TTC549 (cell line): ENCODE data around the gene PRELID1.
"Not testable (repeated sequence)": the region's sequence is repeated elsewhere in the genome, so short reads cannot be mapped to it uniquely, and the experiment has no call there.

Source experiments
- FAIRE-seq: peaks from 2 replicates; lab custom pipeline; 2012; peaks lifted over from hg19 to GRCh38; lab: Jason Lieb, UNC

The PRELID1 gene

GRCh38 chr5:177300236-177300880, 3.2 kb upstream of the PRELID1 start:
- no peak for FAIRE-seq

- FAIRE-seq: no peak
Observed at GRCh38 chr5:177300951-177301350, 2.6 kb upstream of the PRELID1 start.

GRCh38 chr5:177301503-177302165, 2.0 kb upstream of the PRELID1 start:
- FAIRE-seq: no peak

GRCh38 chr5:177302354-177303110, 1.1 kb upstream of the PRELID1 start:
- FAIRE-seq: no peak

- FAIRE-seq: no peak
Observed at GRCh38 chr5:177303925-177304391, 359 bp downstream of the PRELID1 start.

GRCh38 chr5:177304392-177305119, 957 bp downstream of the PRELID1 start:
- FAIRE-seq: no peak

- not testable (repeated sequence) for FAIRE-seq
Observed at GRCh38 chr5:177306103-177306640, 2.6 kb downstream of the PRELID1 start.

GRCh38 chr5:177306674-177307543, 3.3 kb downstream of the PRELID1 start:
- FAIRE-seq: no peak

GRCh38 chr5:177307544-177308363, 4.2 kb downstream of the PRELID1 start:
- no peak for FAIRE-seq

- FAIRE-seq: no peak
Observed at GRCh38 chr5:177308740-177309139, 5.1 kb downstream of the PRELID1 start.

GRCh38 chr5:177309351-177310191, 6.0 kb downstream of the PRELID1 start:
- FAIRE-seq: no peak

GRCh38 chr5:177310332-177310731, 6.7 kb downstream of the PRELID1 start:
- no peak for FAIRE-seq

GRCh38 chr5:177310757-177311391, 7.3 kb downstream of the PRELID1 start:
- no peak for FAIRE-seq

- no peak for FAIRE-seq
Observed at GRCh38 chr5:177311392-177311722, 7.8 kb downstream of the PRELID1 start.

- FAIRE-seq: no peak
Observed at GRCh38 chr5:177311723-177312648, 8.4 kb downstream of the PRELID1 start, which contains the start of gene MXD3. Gene MXD3, minus strand, starts transcription at chr5:177311898. Its CDS starts 68 bp downstream, at chr5:177311830.

GRCh38 chr5:177312649-177313181, 9.1 kb downstream of the PRELID1 start:
- no peak for FAIRE-seq

GRCh38 chr5:177313561-177314259, 10.1 kb downstream of the PRELID1 start:
- no peak for FAIRE-seq
